ENCODE data around the gene PFDN4. TPM values are rescaled to one million over a fixed set of nuclear protein-coding genes. Genes with fewer than 3 reads are reported as not detected.
"Not testable (repeated sequence)": the region's sequence is repeated elsewhere in the genome, so short reads cannot be mapped to it uniquely, and the experiment has no call there.

Gene PFDN4
- polyA plus RNA-seq, 2 donors: 43.8 to 48.3 TPM

GRCh38 chr20:54231036-54231435 is 23.1 kb downstream of the PFDN4 start:
- H3K4me1 ChIP-seq (ENCODE audit: control insufficient read depth in 2 of 2, insufficient read depth in 2 of 2, low read length in 1 of 2): no peaks in the 10 kb centered on the region
- WGBS, 2 donors: 70 to 79% methylated on average over 3 of the region's 3 CpGs

GRCh38 chr20:54234991-54235390 is 27.1 kb downstream of the PFDN4 start:
- no peak overlapping the region for H3K4me3 ChIP-seq (ENCODE audit: low read depth in 1 of 2, low read length in 2 of 2)
- no peaks in the 10 kb centered on the region for H3K9me3 ChIP-seq (ENCODE audit: control insufficient read depth in 2 of 2, insufficient read depth in 1 of 2, low read depth in 1 of 2, low read length in 1 of 2)
- no peaks in the 10 kb centered on the region for H3K4me1 ChIP-seq (ENCODE audit: control insufficient read depth in 2 of 2, insufficient read depth in 2 of 2, low read length in 1 of 2)
- no peaks in the 10 kb centered on the region for H3K36me3 ChIP-seq (ENCODE audit: control insufficient read depth in 2 of 2, insufficient read depth in 2 of 2, low read length in 1 of 2)
- no peaks in the 10 kb centered on the region for H3K27me3 ChIP-seq (ENCODE audit: control insufficient read depth in 1 of 2, insufficient read depth in 2 of 2, low read length in 2 of 2)
- WGBS, 2 donors: 45 to 71% methylated on average over 2 of the region's 2 CpGs
- no peak overlapping the region for H3K27ac ChIP-seq (ENCODE audit: low read depth in 2 of 2, low read length in 1 of 2)

More at GRCh38 chr20:54231036-54231435, 23.1 kb downstream of the PFDN4 start:
- Histone ChIP-seq H3K27me3 (ENCODE audit: control insufficient read depth in 1 of 2, insufficient read depth in 2 of 2, low read length in 2 of 2) (no peaks in the 10 kb centered on the region), H3K36me3 (ENCODE audit: control insufficient read depth in 2 of 2, insufficient read depth in 2 of 2, low read length in 1 of 2) (no peaks in the 10 kb centered on the region), H3K27ac (ENCODE audit: low read depth in 2 of 2, low read length in 1 of 2) (no peak overlapping the region), H3K9me3 (ENCODE audit: control insufficient read depth in 2 of 2, insufficient read depth in 1 of 2, low read depth in 1 of 2, low read length in 1 of 2) (no peaks in the 10 kb centered on the region), H3K4me3 (ENCODE audit: low read depth in 1 of 2, low read length in 2 of 2) (no peak overlapping the region)

GRCh38 chr20:54237116-54237943 is 29.4 kb downstream of the PFDN4 start:
- no peaks in the 10 kb centered on the region for H3K36me3 ChIP-seq (ENCODE audit: control insufficient read depth in 2 of 2, insufficient read depth in 2 of 2, low read length in 1 of 2)

GRCh38 chr20:54244113-54244512 is 36.2 kb downstream of the PFDN4 start:
- whole genome bisulfite sequencing, 2 donors: 83 to 85% methylated on average over 4 of the region's 4 CpGs
- no peaks in the 10 kb centered on the region for H3K9me3 ChIP-seq (ENCODE audit: control insufficient read depth in 2 of 2, insufficient read depth in 1 of 2, low read depth in 1 of 2, low read length in 1 of 2)
- H3K4me3 ChIP-seq (ENCODE audit: low read depth in 1 of 2, low read length in 2 of 2): no peak overlapping the region

More at GRCh38 chr20:54237116-54237943, 29.4 kb downstream of the PFDN4 start:
- no peak overlapping the region for H3K27ac ChIP-seq (ENCODE audit: low read depth in 2 of 2, low read length in 1 of 2)
- no peaks in the 10 kb centered on the region for H3K9me3 ChIP-seq (ENCODE audit: control insufficient read depth in 2 of 2, insufficient read depth in 1 of 2, low read depth in 1 of 2, low read length in 1 of 2)
- 80 to 84% methylated on average over 12 of the region's 12 CpGs for WGBS, 2 donors
- no peaks in the 10 kb centered on the region for H3K27me3 ChIP-seq (ENCODE audit: control insufficient read depth in 1 of 2, insufficient read depth in 2 of 2, low read length in 2 of 2)
- no peak overlapping the region for H3K4me3 ChIP-seq (ENCODE audit: low read depth in 1 of 2, low read length in 2 of 2)
- H3K4me1 ChIP-seq (ENCODE audit: control insufficient read depth in 2 of 2, insufficient read depth in 2 of 2, low read length in 1 of 2): no peaks in the 10 kb centered on the region

GRCh38 chr20:54248705-54249104 is 40.8 kb downstream of the PFDN4 start:
- WGBS, 2 donors: 91 to 92% methylated on average over 4 of the region's 4 CpGs
- not testable (repeated sequence) for H3K9me3 ChIP-seq (ENCODE audit: control insufficient read depth in 2 of 2, insufficient read depth in 1 of 2, low read depth in 1 of 2, low read length in 1 of 2); H3K4me3 ChIP-seq (ENCODE audit: low read depth in 1 of 2, low read length in 2 of 2); H3K36me3 ChIP-seq (ENCODE audit: control insufficient read depth in 2 of 2, insufficient read depth in 2 of 2, low read length in 1 of 2); H3K27me3 ChIP-seq (ENCODE audit: control insufficient read depth in 1 of 2, insufficient read depth in 2 of 2, low read length in 2 of 2); H3K4me1 ChIP-seq (ENCODE audit: control insufficient read depth in 2 of 2, insufficient read depth in 2 of 2, low read length in 1 of 2); H3K27ac ChIP-seq (ENCODE audit: low read depth in 2 of 2, low read length in 1 of 2)

More at GRCh38 chr20:54244113-54244512, 36.2 kb downstream of the PFDN4 start:
- no peaks in the 10 kb centered on the region for H3K4me1 ChIP-seq (ENCODE audit: control insufficient read depth in 2 of 2, insufficient read depth in 2 of 2, low read length in 1 of 2)
- H3K36me3 ChIP-seq (ENCODE audit: control insufficient read depth in 2 of 2, insufficient read depth in 2 of 2, low read length in 1 of 2): no peaks in the 10 kb centered on the region
- H3K27ac ChIP-seq (ENCODE audit: low read depth in 2 of 2, low read length in 1 of 2): no peak overlapping the region
- H3K27me3 ChIP-seq (ENCODE audit: control insufficient read depth in 1 of 2, insufficient read depth in 2 of 2, low read length in 2 of 2): no peaks in the 10 kb centered on the region

- Histone ChIP-seq H3K9me3 (ENCODE audit: control insufficient read depth in 2 of 2, insufficient read depth in 1 of 2, low read depth in 1 of 2, low read length in 1 of 2) (no peaks in the 10 kb centered on the region), H3K36me3 (ENCODE audit: control insufficient read depth in 2 of 2, insufficient read depth in 2 of 2, low read length in 1 of 2) (no peaks in the 10 kb centered on the region), H3K4me1 (ENCODE audit: control insufficient read depth in 2 of 2, insufficient read depth in 2 of 2, low read length in 1 of 2) (no peaks in the 10 kb centered on the region), H3K27ac (ENCODE audit: low read depth in 2 of 2, low read length in 1 of 2) (no peak overlapping the region), H3K4me3 (ENCODE audit: low read depth in 1 of 2, low read length in 2 of 2) (no peak overlapping the region), H3K27me3 (ENCODE audit: control insufficient read depth in 1 of 2, insufficient read depth in 2 of 2, low read length in 2 of 2) (no peaks in the 10 kb centered on the region)
- WGBS, 2 donors: 79 to 93% methylated on average over 8 to 10 of the region's 10 CpGs
Observed at GRCh38 chr20:54250691-54251090, 42.8 kb downstream of the PFDN4 start.

- no peaks in the 10 kb centered on the region for H3K36me3 ChIP-seq (ENCODE audit: control insufficient read depth in 2 of 2, insufficient read depth in 2 of 2, low read length in 1 of 2)
- H3K27me3 ChIP-seq (ENCODE audit: control insufficient read depth in 1 of 2, insufficient read depth in 2 of 2, low read length in 2 of 2): no peaks in the 10 kb centered on the region
- no peak overlapping the region for H3K4me3 ChIP-seq (ENCODE audit: low read depth in 1 of 2, low read length in 2 of 2)
- H3K27ac ChIP-seq (ENCODE audit: low read depth in 2 of 2, low read length in 1 of 2): no peak overlapping the region
- 73 to 83% methylated on average over 3 of the region's 3 CpGs for WGBS, 2 donors
- no peaks in the 10 kb centered on the region for H3K9me3 ChIP-seq (ENCODE audit: control insufficient read depth in 2 of 2, insufficient read depth in 1 of 2, low read depth in 1 of 2, low read length in 1 of 2)
- no peaks in the 10 kb centered on the region for H3K4me1 ChIP-seq (ENCODE audit: control insufficient read depth in 2 of 2, insufficient read depth in 2 of 2, low read length in 1 of 2)
Observed at GRCh38 chr20:54251096-54251495, 43.2 kb downstream of the PFDN4 start.

- no peaks in the 10 kb centered on the region for H3K27me3 ChIP-seq (ENCODE audit: control insufficient read depth in 1 of 2, insufficient read depth in 2 of 2, low read length in 2 of 2)
- H3K4me3 ChIP-seq (ENCODE audit: low read depth in 1 of 2, low read length in 2 of 2): no peak overlapping the region
- no peaks in the 10 kb centered on the region for H3K9me3 ChIP-seq (ENCODE audit: control insufficient read depth in 2 of 2, insufficient read depth in 1 of 2, low read depth in 1 of 2, low read length in 1 of 2)
- 76 to 91% methylated on average over 4 of the region's 4 CpGs for WGBS, 2 donors
- no peaks in the 10 kb centered on the region for H3K4me1 ChIP-seq (ENCODE audit: control insufficient read depth in 2 of 2, insufficient read depth in 2 of 2, low read length in 1 of 2)
- H3K36me3 ChIP-seq (ENCODE audit: control insufficient read depth in 2 of 2, insufficient read depth in 2 of 2, low read length in 1 of 2): no peaks in the 10 kb centered on the region
- H3K27ac ChIP-seq (ENCODE audit: low read depth in 2 of 2, low read length in 1 of 2): no peak overlapping the region
Observed at GRCh38 chr20:54254596-54254995, 46.7 kb downstream of the PFDN4 start.

- Histone ChIP-seq H3K27ac (ENCODE audit: low read depth in 2 of 2, low read length in 1 of 2) (no peak overlapping the region), H3K36me3 (ENCODE audit: control insufficient read depth in 2 of 2, insufficient read depth in 2 of 2, low read length in 1 of 2) (no peaks in the 10 kb centered on the region), H3K4me1 (ENCODE audit: control insufficient read depth in 2 of 2, insufficient read depth in 2 of 2, low read length in 1 of 2) (no peaks in the 10 kb centered on the region), H3K9me3 (ENCODE audit: control insufficient read depth in 2 of 2, insufficient read depth in 1 of 2, low read depth in 1 of 2, low read length in 1 of 2) (no peaks in the 10 kb centered on the region), H3K27me3 (ENCODE audit: control insufficient read depth in 1 of 2, insufficient read depth in 2 of 2, low read length in 2 of 2) (no peaks in the 10 kb centered on the region), H3K4me3 (ENCODE audit: low read depth in 1 of 2, low read length in 2 of 2) (no peak overlapping the region)
- WGBS, 2 donors: 69 to 71% methylated on average over 5 of the region's 5 CpGs
Observed at GRCh38 chr20:54255157-54255556, 47.3 kb downstream of the PFDN4 start.

- Histone ChIP-seq H3K9me3 (ENCODE audit: control insufficient read depth in 2 of 2, insufficient read depth in 1 of 2, low read depth in 1 of 2, low read length in 1 of 2) (no peaks in the 10 kb centered on the region), H3K4me3 (ENCODE audit: low read depth in 1 of 2, low read length in 2 of 2) (no peak overlapping the region), H3K27ac (ENCODE audit: low read depth in 2 of 2, low read length in 1 of 2) (no peak overlapping the region), H3K27me3 (ENCODE audit: control insufficient read depth in 1 of 2, insufficient read depth in 2 of 2, low read length in 2 of 2) (no peaks in the 10 kb centered on the region), H3K36me3 (ENCODE audit: control insufficient read depth in 2 of 2, insufficient read depth in 2 of 2, low read length in 1 of 2) (no peaks in the 10 kb centered on the region), H3K4me1 (ENCODE audit: control insufficient read depth in 2 of 2, insufficient read depth in 2 of 2, low read length in 1 of 2) (no peaks in the 10 kb centered on the region)
- 87% methylated on average over 3 of the region's 3 CpGs for WGBS, 2 donors
Observed at GRCh38 chr20:54256202-54256601, 48.3 kb downstream of the PFDN4 start.
